Endodermal cell (in vitro differentiated cells): Measurements from ENCODE around the gene NAGA. TPM values are rescaled to one million over a fixed set of nuclear protein-coding genes. Genes with fewer than 3 reads are reported as not detected.

Experiments used
- DNase-seq: peaks from one replicate; pipeline ENCODE4 v3.0.0-alpha.2; 2017
- H3K27ac ChIP-seq: 2 replicates; pipeline ENCODE4 v1.5.1; 2013; ENCODE audit warnings: mild to moderate bottlenecking, low read depth, low read length, moderate library complexity
- H3K27me3 ChIP-seq: 2 replicates; pipeline ENCODE4 v1.6.1; 2013; ENCODE audit warnings: mild to moderate bottlenecking, low read length, moderate library complexity; ENCODE audit not compliant: insufficient read depth, control insufficient read depth, poor library complexity, severe bottlenecking
- H3K36me3 ChIP-seq: 2 replicates; pipeline ENCODE4 v1.7.0; 2013; ENCODE audit warnings: mild to moderate bottlenecking, low read length, moderate library complexity; ENCODE audit not compliant: control insufficient read depth, insufficient read depth
- H3K4me1 ChIP-seq: one replicate; pipeline ENCODE4 v1.7.0; 2013; ENCODE audit warnings: low read length; ENCODE audit not compliant: control insufficient read depth, insufficient read depth
- H3K4me3 ChIP-seq: 2 replicates; pipeline ENCODE4 v1.5.1; 2013; ENCODE audit warnings: mild to moderate bottlenecking, low read length, moderate library complexity
- H3K9ac ChIP-seq: 2 replicates; pipeline ENCODE4 v1.6.1; 2013; ENCODE audit warnings: mild to moderate bottlenecking, low read length, moderate library complexity; ENCODE audit not compliant: poor library complexity, severe bottlenecking; ENCODE audit errors: extremely low read depth
- H3K9me3 ChIP-seq: 2 replicates; pipeline ENCODE4 v1.6.1; 2013; ENCODE audit warnings: mild to moderate bottlenecking, low read length, moderate library complexity; ENCODE audit not compliant: control insufficient read depth
- H3K27ac Mint-ChIP-seq: 2 replicates; pipeline ENCODE4 v1.8.0; 2020; ENCODE audit warnings: mixed read lengths
- H3K27me3 Mint-ChIP-seq: 2 replicates; pipeline ENCODE4 v1.8.0; 2021; ENCODE audit warnings: mild to moderate bottlenecking, mixed read lengths; ENCODE audit not compliant: insufficient read depth
- H3K36me3 Mint-ChIP-seq: 2 replicates; pipeline ENCODE4 v1.8.0; 2020; ENCODE audit warnings: low read depth, mixed read lengths
- H3K4me1 Mint-ChIP-seq: 2 replicates; pipeline ENCODE4 v1.8.0; 2020; ENCODE audit warnings: mixed read lengths
- H3K4me3 Mint-ChIP-seq: 2 replicates; pipeline ENCODE4 v1.8.0; 2020; ENCODE audit warnings: mild to moderate bottlenecking, moderate library complexity, mixed read lengths
- H3K9me3 Mint-ChIP-seq: 2 replicates; pipeline ENCODE4 v1.8.0; 2020; ENCODE audit warnings: mild to moderate bottlenecking, mixed read lengths
- CTCF ChIP-seq: fragments of 200-600 bp; sonication (generic); conservative IDR thresholded peaks from 2 replicates; pipeline ENCODE4 v1.5.0; 2021; ENCODE audit warnings: antibody characterized with exemption, mild to moderate bottlenecking
- WGBS, 2 experiments: methylation state at CpG; one replicate each; pipeline versions ENCODE4 v1.1.5 to v1.1.7; 2013; ENCODE audit warnings: missing lambda C conversion rate in 2 of 2, mixed read lengths in 1 of 2; ENCODE audit not compliant: insufficient coverage in 1 of 2, insufficient read length in 1 of 2; 5-methylcytosine and 5-hydroxymethylcytosine counted together
- total RNA-seq, 2 donors: library from RNA; stranded (reverse); fragmentation: NEBNext Ultra II Directional in 1 of 2; extraction: Animal tissue kit (Norgen Biotek cat#: 25700) in 1 of 2; gene quantifications; 2 replicates in 1 of 2; 3 replicates in 1 of 2; pipeline ENCODE4 v1.2.1, GENCODE V29; 2021

NAGA gene
- total RNA-seq, 2 donors from 2014 or later, result 19.2 to 25.4 TPM

DNA sequence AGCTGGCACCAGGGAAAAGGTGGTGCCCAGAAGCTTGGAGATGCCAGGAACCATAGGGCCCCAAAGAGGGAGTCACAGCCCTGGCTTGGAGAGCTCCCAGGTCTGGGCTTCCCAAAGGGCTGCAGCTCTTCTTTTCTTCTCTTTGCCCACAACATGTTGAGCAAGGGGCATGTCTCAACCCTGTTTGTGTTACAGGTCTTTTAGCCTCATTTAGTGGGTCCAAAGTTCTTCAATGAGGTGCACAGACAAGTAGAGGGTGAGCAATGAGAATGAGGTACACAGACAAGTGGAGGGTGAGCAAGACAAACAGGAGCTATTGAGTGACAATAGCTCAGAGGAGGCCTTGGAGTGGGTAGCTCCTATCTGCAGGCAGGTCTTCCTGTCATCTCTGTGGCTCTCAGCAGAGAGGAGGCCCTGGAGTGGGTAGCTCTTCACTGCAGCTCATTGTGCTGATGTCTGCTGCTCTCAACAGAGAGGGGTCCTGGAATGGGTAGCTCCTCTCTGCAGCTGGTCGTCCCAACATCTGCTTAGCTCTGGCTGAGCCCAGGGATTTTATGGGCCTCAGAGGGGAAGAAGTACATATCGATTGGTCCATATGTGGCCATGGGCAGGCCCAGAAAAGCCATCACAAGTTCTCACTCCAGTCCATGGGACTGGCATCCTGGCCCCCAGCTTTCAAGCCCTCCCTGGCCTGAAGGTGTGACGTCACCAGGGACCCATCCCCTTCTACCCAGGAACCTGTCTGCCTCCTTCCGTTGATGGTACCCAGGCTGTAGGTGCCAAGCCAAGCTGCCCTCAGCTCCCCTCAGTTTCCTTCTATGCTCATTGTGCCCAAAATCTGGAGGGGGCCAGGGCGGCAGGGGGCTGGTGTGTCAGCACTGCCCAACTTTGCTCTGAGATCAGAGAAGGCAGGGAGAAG lies 37.1 kb downstream of the NAGA start:
- Histone ChIP-seq H3K4me3 (no peak overlapping the region), H3K9ac (no peak overlapping the region), H3K27ac (no peak overlapping the region), H3K4me1 (no peaks in the 10 kb centered on the region), H3K27me3 (peaks cover 6% of the 10 kb centered on the region), H3K9me3 (peaks cover 18% of the 10 kb centered on the region), H3K36me3 (no peaks in the 10 kb centered on the region)
- Mint-ChIP-seq H3K36me3 (peaks cover 3% of the 10 kb centered on the region), H3K27me3 (peaks cover 15% of the 10 kb centered on the region), H3K4me3 (no peak overlapping the region), H3K4me1 (no peaks in the 10 kb centered on the region), H3K9me3 (peaks cover 28% of the 10 kb centered on the region), H3K27ac (no peak overlapping the region)
- no peak for DNase-seq
- TF ChIP-seq CTCF, result no peak
- WGBS, 2 experiments, result 85 to 86% methylated on average over 5 of the region's 5 CpGs

- no peak for TF ChIP-seq CTCF
- peak; percentile 47 for DNase-seq
- WGBS, 2 experiments, result 87 to 92% methylated on average over 6 to 10 of the region's 10 CpGs
- H3K36me3 Mint-ChIP-seq, result no peaks in the 10 kb centered on the region
- no peak overlapping the region for H3K4me3 Mint-ChIP-seq
- H3K4me1 Mint-ChIP-seq, result no peaks in the 10 kb centered on the region
- H3K27me3 Mint-ChIP-seq, result peaks cover 7% of the 10 kb centered on the region
- Histone ChIP-seq H3K36me3 (no peaks in the 10 kb centered on the region), H3K9ac (no peak overlapping the region), H3K4me1 (no peaks in the 10 kb centered on the region), H3K4me3 (no peak overlapping the region), H3K27ac (no peak overlapping the region), H3K27me3 (peaks cover 6% of the 10 kb centered on the region), H3K9me3 (no peaks in the 10 kb centered on the region)
- H3K9me3 Mint-ChIP-seq, result no peaks in the 10 kb centered on the region
- no peak overlapping the region for H3K27ac Mint-ChIP-seq
Observed at GRCh38 chr22:42026705-42027104, 43.9 kb downstream of the NAGA start.

DNA sequence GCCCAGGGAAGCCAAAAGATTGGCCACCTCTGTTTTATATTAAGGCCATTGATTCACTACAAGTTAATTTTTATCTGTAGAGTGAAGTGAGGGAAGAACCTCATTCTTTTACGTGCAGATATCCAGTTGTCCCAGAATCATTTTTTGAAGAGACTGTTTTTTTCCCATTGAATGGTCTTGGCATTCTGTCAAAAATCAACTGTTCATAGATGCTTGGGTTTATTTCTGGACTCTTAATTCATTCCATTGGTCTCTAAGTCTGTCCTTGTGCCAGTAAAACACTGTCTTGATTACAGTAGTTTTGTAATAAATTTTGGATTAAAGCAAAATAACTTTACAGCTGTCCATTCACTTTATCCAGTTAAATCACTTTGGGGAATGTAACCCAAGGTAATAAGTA lies 45.2 kb downstream of the NAGA start:
- Histone ChIP-seq H3K4me1 (no peaks in the 10 kb centered on the region), H3K27me3 (peaks cover 6% of the 10 kb centered on the region), H3K4me3 (no peak overlapping the region), H3K9me3 (no peaks in the 10 kb centered on the region), H3K27ac (no peak overlapping the region), H3K9ac (no peak overlapping the region), H3K36me3 (no peaks in the 10 kb centered on the region)
- DNase-seq, result no peak
- Mint-ChIP-seq H3K27me3 (peaks cover 3% of the 10 kb centered on the region), H3K27ac (no peak overlapping the region), H3K4me1 (no peaks in the 10 kb centered on the region), H3K9me3 (no peaks in the 10 kb centered on the region), H3K4me3 (no peak overlapping the region), H3K36me3 (no peaks in the 10 kb centered on the region)
- WGBS, 2 experiments, result 90 to 93% methylated on average over 1 of the region's 1 CpG
- no peak for TF ChIP-seq CTCF
